Activated naive CD8-positive, alpha-beta T cell treated with anti-CD3 and anti-CD28 coated beads, Interleukin-2, amount 10 ng/mL, durations not matched to agents 7 days and 5 days (primary cell): ENCODE measurements around the gene ZNF626. TPM values are rescaled to one million over a fixed set of nuclear protein-coding genes. Genes with fewer than 3 reads are reported as not detected.

ENCODE experiments used
- ATAC-seq: fragments of 150-1000 bp; cut with Tn5 transposase; one replicate; pipeline ENCODE4 v1.10.0; 2021; ENCODE audit warnings: low read depth, moderate library complexity
- POLR2A ChIA-PET: fragments of 350-600 bp; sonication (Branson Sonifier 250); formaldehyde crosslinking; loops from one replicate; lab custom pipeline; 2021; ENCODE audit warnings: antibody characterized with exemption; lab: Charles Lee
- DNase-seq: peaks from one replicate; pipeline ENCODE4 v3.0.0; 2021
- H3K27ac Mint-ChIP-seq: one replicate; pipeline ENCODE4 v1.8.0; 2022; ENCODE audit warnings: mild to moderate bottlenecking, mixed read lengths
- H3K27me3 Mint-ChIP-seq: one replicate; pipeline ENCODE4 v1.8.0; 2022; ENCODE audit warnings: mild to moderate bottlenecking, moderate library complexity, mixed read lengths
- H3K36me3 Mint-ChIP-seq: one replicate; pipeline ENCODE4 v1.8.0; 2021; ENCODE audit warnings: mild to moderate bottlenecking, mixed read lengths
- H3K4me1 Mint-ChIP-seq: one replicate; pipeline ENCODE4 v1.8.0; 2021; ENCODE audit warnings: mixed read lengths
- H3K4me3 Mint-ChIP-seq: one replicate; pipeline ENCODE4 v1.8.0; 2022; ENCODE audit warnings: mild to moderate bottlenecking, moderate library complexity, mixed read lengths
- H3K9me3 Mint-ChIP-seq: one replicate; pipeline ENCODE4 v1.8.0; 2021; ENCODE audit warnings: mixed read lengths
- total RNA-seq, 2 experiments: library from RNA; stranded (reverse); gene quantifications; one replicate each; pipeline ENCODE4 v1.2.3, GENCODE V29; 2021

Gene ZNF626
- total RNA-seq, 2 experiments from 2014 or later, result 13.6 to 17.8 TPM

- Mint-ChIP-seq H3K4me3 (peak overlapping the region; percentile 21), H3K27ac (no peak overlapping the region), H3K4me1 (no peaks in the 10 kb centered on the region), H3K36me3 (no peaks in the 10 kb centered on the region), H3K27me3 (no peaks in the 10 kb centered on the region), H3K9me3 (peaks cover 31% of the 10 kb centered on the region)
- POLR2A ChIA-PET, result no interaction called here
- ATAC-seq (no peak), DNase-seq (no peak)
Observed at GRCh38 chr19:20612711-20613316, 48.6 kb downstream of the ZNF626 start.

GRCh38 chr19:20611866-20612265 is 49.5 kb downstream of the ZNF626 start:
- no peaks in the 10 kb centered on the region for H3K36me3 Mint-ChIP-seq
- no peaks in the 10 kb centered on the region for H3K27me3 Mint-ChIP-seq
- POLR2A ChIA-PET, result no interaction called here
- H3K4me3 Mint-ChIP-seq, result no peak overlapping the region
- H3K4me1 Mint-ChIP-seq, result no peaks in the 10 kb centered on the region
- peaks cover 31% of the 10 kb centered on the region for H3K9me3 Mint-ChIP-seq
- ATAC-seq (no peak), DNase-seq (no peak)
- no peak overlapping the region for H3K27ac Mint-ChIP-seq

- POLR2A ChIA-PET, result no interaction called here
- Mint-ChIP-seq H3K4me1 (no peaks in the 10 kb centered on the region), H3K9me3 (peaks cover 24% of the 10 kb centered on the region), H3K27ac (no peak overlapping the region), H3K4me3 (no peak overlapping the region), H3K36me3 (no peaks in the 10 kb centered on the region), H3K27me3 (no peaks in the 10 kb centered on the region)
- DNase-seq (no peak), ATAC-seq (no peak)
Observed at GRCh38 chr19:20607943-20608342, 53.4 kb downstream of the ZNF626 start.

Other genes starting within 250 kb of the ZNF626 start
- gene ZNF737, start 95.8 kb downstream of the ZNF626 start, total RNA-seq, result 10 to 100 TPM; 30.9 to 33.8 TPM
- 10 to 100 TPM; 15.4 to 16.7 TPM for gene ZNF66, start 114.7 kb upstream of the ZNF626 start, total RNA-seq